Naive B cell (primary cell): ENCODE data around the gene PDE3B. TPM values are rescaled to one million over a fixed set of nuclear protein-coding genes. Genes with fewer than 3 reads are reported as not detected.

Experiments
- polyA plus RNA-seq, 6 donors: library from polyadenylated mRNA; unstranded; fragments of 300-500 nt; fragmentation: Illumina TruSeq; gene quantifications; one replicate each; pipeline ENCODE4 v1.2.3, GENCODE V29; 2021; ENCODE audit warnings: low read depth in 6 of 6

PDE3B gene
- polyA plus RNA-seq, 6 donors from 2014 or later, result 0.65 to 5.7 (median 1.6) TPM

Other genes with a start within 250 kb of the PDE3B start
- gene COPB1, start 144.0 kb upstream of the PDE3B start, polyA plus RNA-seq, result 10 to 100 TPM; 59.1 to 79.6 (median 67.4) TPM
- 100 to 1,000 TPM; 130 to 346 (median 160) TPM for gene PSMA1, start 123.4 kb upstream of the PDE3B start, polyA plus RNA-seq
- 10 to 100 TPM; 16.5 to 28.2 (median 21.6) TPM for gene CYP2R1, start 248.4 kb downstream of the PDE3B start, polyA plus RNA-seq